Natural killer cell (primary cell): ENCODE measurements around the gene NDFIP1. TPM values are rescaled to one million over a fixed set of nuclear protein-coding genes. Genes with fewer than 3 reads are reported as not detected.

Experiments
- ATAC-seq, 3 donors: fragments of 150-1000 bp in 2 of 3; fragments of 200-7000 bp in 1 of 3; cut with Tn5 transposase; 1 replicate in 1 of 3; 2 replicates in 2 of 3; pipeline ENCODE4 v1.10.0; 2021; ENCODE audit warnings: mild to moderate bottlenecking in 2 of 3, moderate library complexity in 2 of 3
- DNase-seq, 2 donors: peaks; one replicate each; pipeline versions ENCODE4 v3.0.0 to v3.0.0-alpha.2; 2013 to 2021; ENCODE audit warnings: mixed read lengths in 1 of 2
- H3K27ac ChIP-seq: one replicate; pipeline ENCODE4 v1.5.1; 2013; ENCODE audit warnings: mild to moderate bottlenecking, low read length
- H3K27me3 ChIP-seq: one replicate; pipeline ENCODE4 v1.6.1; 2013; ENCODE audit warnings: low read length; ENCODE audit not compliant: control insufficient read depth, insufficient read depth
- H3K36me3 ChIP-seq: one replicate; pipeline ENCODE4 v1.6.1; 2013; ENCODE audit warnings: low read length; ENCODE audit not compliant: control insufficient read depth, insufficient read depth
- H3K4me1 ChIP-seq: one replicate; pipeline ENCODE4 v1.6.1; 2013; ENCODE audit warnings: low read length; ENCODE audit not compliant: control insufficient read depth, insufficient read depth
- H3K4me3 ChIP-seq: one replicate; pipeline ENCODE4 v1.5.1; 2013; ENCODE audit warnings: low read length
- H3K9me3 ChIP-seq: one replicate; pipeline ENCODE4 v1.6.1; 2013; ENCODE audit warnings: low read length; ENCODE audit not compliant: control insufficient read depth, insufficient read depth
- H3K27ac Mint-ChIP-seq, 2 donors: one replicate each; pipeline ENCODE4 v1.8.0; 2022; ENCODE audit warnings: mild to moderate bottlenecking in 2 of 2, mixed read lengths in 2 of 2, moderate library complexity in 1 of 2
- H3K27me3 Mint-ChIP-seq, 2 donors: one replicate each; pipeline ENCODE4 v1.8.0; 2022; ENCODE audit warnings: low read depth in 2 of 2, mixed read lengths in 2 of 2
- H3K36me3 Mint-ChIP-seq: one replicate; pipeline ENCODE4 v1.8.0; 2022; ENCODE audit warnings: mixed read lengths
- H3K4me1 Mint-ChIP-seq, 2 donors: one replicate each; pipeline ENCODE4 v1.8.0; 2022; ENCODE audit warnings: mixed read lengths in 2 of 2
- H3K4me3 Mint-ChIP-seq: one replicate; pipeline ENCODE4 v1.8.0; 2022; ENCODE audit warnings: mild to moderate bottlenecking, moderate library complexity, mixed read lengths
- H3K9me3 Mint-ChIP-seq, 2 donors: one replicate each; pipeline ENCODE4 v1.8.0; 2022; ENCODE audit warnings: mixed read lengths in 2 of 2
- CTCF ChIP-seq: fragments of 200-600 bp; IDR thresholded peaks from one replicate; pipeline ENCODE4 v1.8.0; 2022; ENCODE audit warnings: antibody characterized with exemption
- WGBS: methylation state at CpG from one replicate; pipeline ENCODE4 v1.1.7; 2013; ENCODE audit warnings: missing lambda C conversion rate; ENCODE audit not compliant: insufficient coverage; 5-methylcytosine and 5-hydroxymethylcytosine counted together
- intact Hi-C: fragments of 100-400 bp; cut with micrococcal nuclease; formaldehyde crosslinking; loops from one replicate; pipeline ENCODE4 v1.14.2; 2022
- total RNA-seq, 4 donors: library from RNA; stranded (reverse); fragments of 120-200 nt in 1 of 4; gene quantifications; one replicate each; pipeline versions ENCODE4 v1.2.3 to v1.2.4, GENCODE V29; 2013 to 2022

NDFIP1 gene
- total RNA-seq, 3 donors from 2014 or later (not counting 1 experiment from before 2014, with no cell fraction given): 45.4 to 57.6 (median 51.7) TPM

- Histone ChIP-seq H3K36me3 (no peaks in the 10 kb centered on the region), H3K9me3 (no peaks in the 10 kb centered on the region), H3K27ac (no peak overlapping the region), H3K27me3 (no peaks in the 10 kb centered on the region), H3K4me3 (no peak overlapping the region), H3K4me1 (no peaks in the 10 kb centered on the region)
- Mint-ChIP-seq H3K36me3 (no peaks in the 10 kb centered on the region), H3K27ac (no peak overlapping the region), H3K27me3 (peaks cover 0 to 7% of the 10 kb centered on the region in 2 donors), H3K9me3 (no peaks in the 10 kb centered on the region), H3K4me3 (no peak overlapping the region), H3K4me1 (no peaks in the 10 kb centered on the region)
- intact Hi-C loops: no loop called here
- WGBS: 82% methylated on average over 5 of the region's 6 CpGs
- no peak for ATAC-seq
- no peak for TF ChIP-seq CTCF
- no peak for DNase-seq
These were observed 71.3 kb downstream of the NDFIP1 start for GRCh38 chr5:142179776-142180387.

DNA sequence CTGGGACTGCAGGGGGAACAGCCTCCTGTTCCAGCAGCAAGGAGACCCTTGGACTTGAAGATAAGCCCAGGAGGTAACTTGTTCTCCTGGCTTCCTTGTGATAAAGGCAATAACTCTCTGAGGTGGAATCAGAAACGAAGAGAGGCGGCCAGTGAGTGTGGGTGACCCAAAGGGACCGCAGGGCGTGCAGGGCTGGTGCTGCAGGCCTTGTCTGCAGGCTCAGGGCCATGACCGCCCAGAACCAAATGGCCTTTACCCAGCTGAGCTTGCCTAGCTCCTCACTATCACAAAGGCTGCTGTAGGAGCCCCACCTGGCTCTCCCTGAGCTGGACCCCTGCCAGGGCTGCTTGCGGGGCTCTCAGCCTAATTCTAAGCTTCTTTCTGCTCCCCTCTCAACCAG lies 72.5 kb downstream of the NDFIP1 start:
- no peak overlapping the region for H3K27ac ChIP-seq
- Mint-ChIP-seq H3K27me3 (no peaks in the 10 kb centered on the region), H3K36me3 (no peaks in the 10 kb centered on the region), H3K9me3 (no peaks in the 10 kb centered on the region), H3K27ac (no peak overlapping the region), H3K4me1 (peaks cover 2 to 3% of the 10 kb centered on the region in 2 donors), H3K4me3 (no peak overlapping the region)
- intact Hi-C loops: no loop called here
- no peak for TF ChIP-seq CTCF
- no peaks in the 10 kb centered on the region for H3K36me3 ChIP-seq
- ATAC-seq (no peak), DNase-seq (no peak)
- no peaks in the 10 kb centered on the region for H3K27me3 ChIP-seq
- H3K4me3 ChIP-seq: no peak overlapping the region
- no peaks in the 10 kb centered on the region for H3K9me3 ChIP-seq
- H3K4me1 ChIP-seq: no peaks in the 10 kb centered on the region
- 87% methylated on average over 5 of the region's 6 CpGs for WGBS

DNA sequence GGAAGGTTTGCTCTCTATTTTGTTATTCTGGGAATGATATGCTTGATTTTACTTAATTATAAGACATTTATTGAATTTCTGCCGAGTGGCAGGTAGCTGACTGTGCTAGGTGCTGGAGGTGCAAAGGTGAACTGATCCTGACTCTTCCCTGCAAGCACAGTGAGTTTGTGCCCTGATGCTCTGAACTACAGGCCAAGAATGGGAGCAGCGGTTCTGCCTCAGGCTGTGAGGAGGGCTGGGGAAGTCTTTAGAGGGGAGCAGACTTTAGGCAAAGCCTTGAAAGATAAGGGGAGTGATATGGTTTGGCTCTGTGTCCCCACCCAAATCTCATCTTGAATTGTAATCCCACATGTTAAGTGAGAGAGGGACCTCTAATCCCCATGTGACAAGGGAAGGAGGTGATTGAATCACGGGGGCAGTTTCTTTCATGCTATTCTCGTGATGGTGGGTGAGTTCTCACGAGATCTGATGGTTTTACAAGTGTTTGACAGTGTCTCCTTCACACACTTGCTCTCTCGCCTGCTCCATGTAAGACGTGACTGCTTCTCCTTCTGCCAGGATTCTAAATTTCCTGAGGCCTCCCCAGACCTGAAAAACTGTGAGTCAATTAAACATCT lies 73.1 kb downstream of the NDFIP1 start:
- peaks cover 1% of the 10 kb centered on the region for H3K4me1 ChIP-seq
- no peak overlapping the region for H3K27ac ChIP-seq
- H3K4me1 Mint-ChIP-seq: peaks cover 6 to 8% of the 10 kb centered on the region in 2 donors
- TF ChIP-seq CTCF: no peak
- intact Hi-C loops: no loop called here
- no peaks in the 10 kb centered on the region for H3K9me3 ChIP-seq
- H3K27me3 ChIP-seq: no peaks in the 10 kb centered on the region
- DNase-seq (no peak), ATAC-seq (no peak)
- no peaks in the 10 kb centered on the region for H3K27me3 Mint-ChIP-seq
- H3K36me3 ChIP-seq: no peaks in the 10 kb centered on the region
- H3K4me3 ChIP-seq: no peak overlapping the region
- no peak overlapping the region for H3K4me3 Mint-ChIP-seq
- WGBS: 78% methylated on average over 7 of the region's 7 CpGs
- no peak overlapping the region for H3K27ac Mint-ChIP-seq
- H3K9me3 Mint-ChIP-seq: no peaks in the 10 kb centered on the region
- no peaks in the 10 kb centered on the region for H3K36me3 Mint-ChIP-seq

DNA sequence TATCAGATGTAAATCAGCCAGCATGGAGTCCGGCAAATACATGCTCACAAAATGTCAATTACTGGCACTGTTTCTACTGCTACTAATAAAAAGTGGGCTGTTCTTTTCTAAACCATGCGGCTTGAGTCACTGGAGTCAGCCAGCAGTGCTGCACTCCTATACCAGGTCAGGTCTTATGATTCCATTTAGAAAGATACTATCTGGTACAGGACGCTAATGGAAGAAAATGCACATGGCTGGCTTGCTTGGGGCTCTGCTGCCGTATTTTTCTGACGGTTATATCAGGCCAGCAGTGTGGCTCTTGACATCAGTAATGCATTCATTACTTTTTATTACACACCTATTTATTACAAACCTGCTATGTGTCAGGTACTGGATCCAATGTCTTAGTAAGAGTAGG lies 74.3 kb downstream of the NDFIP1 start:
- Histone ChIP-seq H3K27ac (no peak overlapping the region), H3K27me3 (no peaks in the 10 kb centered on the region), H3K4me3 (no peak overlapping the region), H3K4me1 (peaks cover 13% of the 10 kb centered on the region), H3K9me3 (no peaks in the 10 kb centered on the region), H3K36me3 (no peaks in the 10 kb centered on the region)
- Mint-ChIP-seq H3K27ac (no peak overlapping the region), H3K27me3 (no peaks in the 10 kb centered on the region), H3K4me1 (peaks cover 17 to 20% of the 10 kb centered on the region in 2 donors), H3K36me3 (no peaks in the 10 kb centered on the region), H3K9me3 (no peaks in the 10 kb centered on the region), H3K4me3 (no peak overlapping the region)
- ATAC-seq (no peak), DNase-seq (no peak)
- intact Hi-C loops: no loop called here
- no peak for TF ChIP-seq CTCF
- 88% methylated on average over 5 of the region's 5 CpGs for WGBS
